AG09319 (cell line): Measurements from ENCODE around the gene VSTM2L.

ENCODE experiments used
- DNase-seq: peaks from one replicate; pipeline ENCODE4 v3.0.0-alpha.2; 2010; ENCODE audit warnings: low read depth; ENCODE audit errors: extremely low read depth
- TF ChIP-seq, protein P1 (sequence below): IDR thresholded peaks from 2 replicates; pipeline ENCODE4 v1.5.1; 2011; ENCODE audit warnings: low read depth, mild to moderate bottlenecking, inconsistent platforms, low read length, moderate library complexity

Gene VSTM2L

DNA sequence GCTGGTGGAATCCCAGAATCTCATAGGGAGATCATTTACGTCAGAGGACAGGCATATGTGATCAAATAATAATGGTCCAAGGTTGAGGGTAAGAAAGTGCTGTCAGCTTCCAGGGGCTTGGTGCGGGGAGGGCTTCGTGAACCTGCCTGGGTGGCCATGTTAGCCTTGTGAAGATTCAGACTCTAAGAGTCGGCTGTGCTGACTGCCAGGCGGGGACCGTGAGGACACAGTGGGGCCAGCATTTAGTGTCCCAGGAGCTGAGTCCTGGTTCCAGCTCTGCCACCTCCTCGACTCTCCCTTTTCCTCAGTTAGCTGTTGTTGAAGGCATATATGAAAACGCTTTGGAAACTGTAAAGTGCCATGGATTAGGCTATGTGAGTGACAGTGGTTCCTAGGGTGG lies 33.5 kb downstream of the VSTM2L start:
- DNase-seq: no peak
- TF ChIP-seq, protein P1, sequence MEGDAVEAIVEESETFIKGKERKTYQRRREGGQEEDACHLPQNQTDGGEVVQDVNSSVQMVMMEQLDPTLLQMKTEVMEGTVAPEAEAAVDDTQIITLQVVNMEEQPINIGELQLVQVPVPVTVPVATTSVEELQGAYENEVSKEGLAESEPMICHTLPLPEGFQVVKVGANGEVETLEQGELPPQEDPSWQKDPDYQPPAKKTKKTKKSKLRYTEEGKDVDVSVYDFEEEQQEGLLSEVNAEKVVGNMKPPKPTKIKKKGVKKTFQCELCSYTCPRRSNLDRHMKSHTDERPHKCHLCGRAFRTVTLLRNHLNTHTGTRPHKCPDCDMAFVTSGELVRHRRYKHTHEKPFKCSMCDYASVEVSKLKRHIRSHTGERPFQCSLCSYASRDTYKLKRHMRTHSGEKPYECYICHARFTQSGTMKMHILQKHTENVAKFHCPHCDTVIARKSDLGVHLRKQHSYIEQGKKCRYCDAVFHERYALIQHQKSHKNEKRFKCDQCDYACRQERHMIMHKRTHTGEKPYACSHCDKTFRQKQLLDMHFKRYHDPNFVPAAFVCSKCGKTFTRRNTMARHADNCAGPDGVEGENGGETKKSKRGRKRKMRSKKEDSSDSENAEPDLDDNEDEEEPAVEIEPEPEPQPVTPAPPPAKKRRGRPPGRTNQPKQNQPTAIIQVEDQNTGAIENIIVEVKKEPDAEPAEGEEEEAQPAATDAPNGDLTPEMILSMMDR: no peak

DNA sequence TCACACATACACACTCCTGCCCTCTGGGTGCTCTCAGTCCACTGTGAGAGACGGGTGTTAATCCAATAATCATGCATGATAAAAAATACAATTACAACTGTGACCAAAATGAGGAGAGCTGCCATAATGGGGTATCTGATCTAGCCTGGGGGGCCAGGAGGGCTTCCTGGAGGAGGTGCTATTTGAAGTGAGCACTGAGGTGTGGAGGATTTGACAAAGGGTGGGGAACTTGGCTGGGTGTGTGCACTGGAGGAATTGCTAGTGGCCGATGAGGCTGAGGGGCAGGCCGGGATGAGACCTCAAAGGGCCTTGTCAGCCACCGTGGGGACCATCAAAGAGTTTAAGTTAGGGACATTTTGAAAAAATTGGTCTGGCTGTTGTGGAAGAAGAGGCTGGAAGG lies 34.8 kb downstream of the VSTM2L start:
- TF ChIP-seq, protein P1: no peak
- no peak for DNase-seq

DNA sequence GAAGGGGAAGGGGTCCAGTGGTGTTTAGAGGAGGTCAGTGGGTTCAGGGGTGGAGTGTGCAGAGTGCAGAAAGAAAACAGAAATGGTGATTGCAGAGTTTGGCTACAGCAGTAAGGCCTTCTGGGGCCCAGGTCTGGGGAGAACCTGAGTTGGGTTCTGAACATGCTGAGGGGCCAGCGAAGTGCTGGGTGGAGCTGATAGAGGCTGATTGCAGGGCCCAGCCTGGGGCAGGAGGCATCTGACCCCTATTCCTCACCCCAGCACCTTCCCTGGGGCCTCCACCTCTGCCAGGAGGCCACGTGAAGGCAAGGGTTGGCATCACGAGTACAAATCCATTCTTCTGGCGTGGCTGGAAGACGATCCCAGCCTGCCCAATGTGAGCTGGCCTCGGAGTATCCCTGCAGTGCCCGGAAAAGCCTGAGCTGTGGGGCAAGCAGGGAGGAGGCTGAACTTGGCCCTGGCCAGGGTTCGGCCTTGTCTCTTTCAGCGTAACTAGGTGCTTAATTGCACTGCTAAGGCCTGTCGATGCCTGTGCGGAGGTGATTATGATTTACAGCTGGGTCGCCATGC lies 35.3 kb downstream of the VSTM2L start:
- no peak for DNase-seq
- TF ChIP-seq, protein P1: no peak

DNA sequence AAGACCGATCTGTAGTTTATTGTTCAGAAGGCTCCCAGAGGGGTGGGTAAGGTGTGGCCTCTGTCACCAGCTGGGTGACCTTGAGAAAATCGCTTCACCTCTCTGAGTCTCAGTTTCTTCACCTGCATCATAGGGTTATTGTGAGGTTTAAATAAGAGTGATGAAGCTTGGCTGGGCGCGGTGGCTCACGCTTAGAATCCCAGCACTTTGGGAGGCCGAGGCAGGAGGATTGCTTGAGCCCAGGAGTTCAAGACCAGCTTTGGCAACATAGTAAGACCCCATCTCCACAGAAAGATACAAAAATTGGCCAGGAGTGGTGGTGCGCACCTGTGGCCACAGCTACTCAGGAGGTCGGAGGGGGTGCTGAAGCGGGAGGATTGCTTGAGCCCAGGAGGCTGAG lies 36.0 kb downstream of the VSTM2L start:
- TF ChIP-seq, protein P1: no peak

DNA sequence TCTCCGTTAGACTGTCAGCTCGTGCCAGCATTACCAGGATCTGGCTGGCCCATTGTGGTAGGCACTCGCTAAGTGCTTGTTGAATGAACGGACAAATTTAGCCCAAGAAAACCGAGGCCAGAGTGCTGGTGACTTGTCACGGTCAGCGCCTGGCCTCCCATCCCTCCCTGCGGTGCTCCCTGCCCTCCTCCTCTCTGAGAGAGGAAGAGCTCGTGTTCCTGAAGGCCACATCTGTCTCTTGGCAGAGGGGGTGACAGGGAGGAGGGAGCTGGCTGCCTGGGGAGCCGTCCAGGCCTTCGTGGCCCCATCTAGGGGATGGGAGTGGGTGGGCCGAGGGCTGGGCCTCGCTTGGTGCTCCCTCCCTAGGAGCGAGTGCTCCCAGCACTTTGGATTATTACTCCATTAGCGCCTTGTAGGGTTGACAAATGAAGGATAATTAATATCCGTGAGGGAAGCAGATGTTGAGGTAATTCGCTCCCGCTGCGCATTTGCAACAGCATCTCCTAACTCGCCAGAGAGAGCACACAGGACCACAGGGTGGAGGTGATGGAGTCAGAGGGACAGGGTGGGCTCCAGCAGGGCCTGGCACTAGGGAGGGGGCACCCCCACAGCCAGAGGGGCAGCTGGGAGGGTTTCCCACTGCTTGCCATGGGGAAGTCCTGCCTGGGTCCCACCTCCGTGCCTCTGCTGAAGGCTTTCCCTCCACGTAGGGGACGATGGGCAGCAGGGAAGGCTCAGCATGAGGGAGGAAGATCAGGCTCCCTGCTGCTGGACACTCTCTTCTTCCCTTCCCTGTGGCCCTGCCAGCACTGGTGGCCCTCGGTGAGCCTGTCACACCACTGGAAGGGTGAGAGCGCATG lies 37.0 kb downstream of the VSTM2L start:
- no peak for DNase-seq
- TF ChIP-seq, protein P1: no peak

More for the DNA sequence above, 36.0 kb downstream of the VSTM2L start:
- DNase-seq: no peak

DNA sequence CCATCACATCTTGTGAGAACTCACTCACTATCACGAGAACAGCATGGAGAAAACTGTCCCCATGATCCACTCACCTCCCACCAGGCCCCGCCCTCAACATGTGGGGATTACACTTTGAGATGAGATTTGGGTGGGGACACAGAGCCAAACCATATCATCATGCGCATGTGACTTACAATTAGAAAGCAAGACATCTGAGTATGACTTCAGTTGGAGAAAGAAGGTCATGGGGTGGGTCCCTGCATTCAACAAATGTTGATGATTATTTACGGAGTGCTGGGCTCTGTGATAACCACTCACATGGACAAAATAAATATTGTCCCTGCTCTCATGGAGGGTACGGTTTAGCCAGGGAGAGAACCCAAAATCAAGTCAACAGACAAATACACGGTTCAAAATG lies 37.9 kb downstream of the VSTM2L start:
- TF ChIP-seq, protein P1: no peak
- DNase-seq: no peak

DNA sequence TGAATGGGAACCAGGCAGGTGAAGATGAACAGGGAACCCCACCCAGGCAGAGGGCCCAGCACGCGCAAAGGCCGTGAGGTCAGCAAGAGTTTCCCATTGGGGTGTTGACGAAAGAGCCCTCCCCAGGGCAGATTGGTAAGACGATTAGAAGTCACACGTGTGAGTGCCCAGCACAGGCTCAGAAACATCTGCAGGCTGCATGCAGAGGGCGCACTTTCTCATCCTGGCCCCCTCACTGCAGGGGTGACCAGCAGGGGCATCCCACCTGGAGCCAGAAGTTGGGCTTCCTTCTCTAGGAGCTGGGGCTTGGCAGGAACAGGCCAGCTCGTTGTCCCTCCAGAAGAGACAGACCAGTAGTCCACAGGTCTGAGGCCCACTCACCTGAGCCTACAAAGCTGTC lies 38.4 kb downstream of the VSTM2L start:
- no peak for DNase-seq

More for the DNA sequence above, 38.4 kb downstream of the VSTM2L start:
- TF ChIP-seq, protein P1: no peak; the same call in 1 of the 2 replicates
